GM18867 (cell line): ENCODE measurements around the gene CCDC57.
"Not testable (repeated sequence)": the region's sequence is repeated elsewhere in the genome, so short reads cannot be mapped to it uniquely, and the experiment has no call there.

Source experiments
- ATAC-seq: cut with Tn5 transposase; IDR thresholded peaks from one replicate; pipeline ENCODE4 v1.9.1; 2021; ENCODE audit warnings: mild to moderate bottlenecking, moderate library complexity; ENCODE audit not compliant: unreplicated experiment

The CCDC57 gene

DNA sequence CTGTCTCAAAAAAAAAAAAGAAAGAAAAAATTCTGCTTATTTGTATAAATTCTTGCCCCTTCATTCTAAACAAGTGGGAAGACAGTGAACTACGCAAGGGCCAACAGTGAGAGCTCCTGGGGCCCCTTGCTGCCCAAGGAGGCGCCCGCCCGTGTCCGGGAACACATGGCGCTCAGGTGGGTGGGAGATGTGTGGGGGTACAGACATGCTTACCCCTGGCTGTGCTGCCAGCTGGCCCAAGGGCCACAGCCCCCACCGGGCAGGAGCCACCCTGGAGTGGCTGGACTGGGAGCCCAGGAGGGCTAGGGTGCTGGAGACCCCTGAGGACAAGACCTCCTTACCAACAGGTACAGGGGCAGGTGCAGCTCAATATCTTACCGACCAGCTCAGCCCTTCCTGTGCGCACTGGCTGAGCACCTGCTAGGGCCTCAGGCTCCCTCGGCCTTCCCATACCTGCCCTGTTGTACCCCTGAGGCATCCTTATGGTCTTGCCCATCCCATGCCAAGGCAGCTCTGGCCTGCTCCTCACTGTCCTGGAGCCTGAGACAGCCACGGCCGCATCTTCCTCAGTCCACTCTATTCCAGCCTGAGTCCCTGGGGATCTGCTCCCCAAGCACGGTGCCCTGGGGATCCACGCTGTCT is 56.2 kb downstream of the CCDC57 start:
- ATAC-seq = no peak

DNA sequence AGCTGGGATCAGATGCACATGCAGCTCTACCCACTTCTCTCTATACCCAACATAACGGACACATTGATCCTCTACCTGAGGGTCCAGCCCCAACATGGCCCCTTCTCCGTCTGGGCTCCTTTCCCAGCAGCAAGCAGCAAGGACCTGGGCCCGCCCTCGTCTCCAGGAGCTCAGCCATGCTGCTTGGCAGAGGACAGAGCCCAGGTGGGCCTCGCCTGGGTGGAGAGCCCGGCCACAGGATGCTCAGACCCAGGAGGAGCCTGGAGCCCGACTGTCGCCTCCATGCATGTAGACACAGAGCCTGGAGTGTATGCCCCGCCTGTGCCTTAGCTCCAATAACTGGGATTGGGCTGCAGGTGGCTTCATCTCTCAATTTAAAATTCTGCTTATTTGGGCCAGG is 57.0 kb downstream of the CCDC57 start:
- no peak for ATAC-seq

DNA sequence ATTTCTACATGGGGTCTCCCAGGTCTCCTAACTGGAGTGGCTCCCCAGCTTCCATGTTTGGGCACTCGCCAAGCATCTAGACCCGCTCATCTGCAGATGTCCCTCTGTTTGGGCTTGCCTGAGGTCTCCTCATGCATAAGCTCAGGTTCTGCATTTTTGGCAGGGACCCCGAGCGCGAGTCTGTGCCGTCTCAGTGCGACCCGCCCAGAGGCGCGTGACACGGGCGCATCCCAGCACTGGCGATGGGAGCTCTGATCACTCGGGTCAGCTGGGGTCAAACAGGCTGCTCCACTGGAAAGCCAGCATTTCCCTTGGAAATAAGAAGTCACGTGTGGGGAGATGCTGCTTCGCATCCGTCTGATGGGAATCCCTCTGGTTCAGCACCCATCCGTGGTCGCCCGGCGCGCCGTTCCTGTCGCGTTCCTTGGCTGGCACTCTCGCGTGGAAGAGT is 57.7 kb downstream of the CCDC57 start:
- no peak for ATAC-seq

DNA sequence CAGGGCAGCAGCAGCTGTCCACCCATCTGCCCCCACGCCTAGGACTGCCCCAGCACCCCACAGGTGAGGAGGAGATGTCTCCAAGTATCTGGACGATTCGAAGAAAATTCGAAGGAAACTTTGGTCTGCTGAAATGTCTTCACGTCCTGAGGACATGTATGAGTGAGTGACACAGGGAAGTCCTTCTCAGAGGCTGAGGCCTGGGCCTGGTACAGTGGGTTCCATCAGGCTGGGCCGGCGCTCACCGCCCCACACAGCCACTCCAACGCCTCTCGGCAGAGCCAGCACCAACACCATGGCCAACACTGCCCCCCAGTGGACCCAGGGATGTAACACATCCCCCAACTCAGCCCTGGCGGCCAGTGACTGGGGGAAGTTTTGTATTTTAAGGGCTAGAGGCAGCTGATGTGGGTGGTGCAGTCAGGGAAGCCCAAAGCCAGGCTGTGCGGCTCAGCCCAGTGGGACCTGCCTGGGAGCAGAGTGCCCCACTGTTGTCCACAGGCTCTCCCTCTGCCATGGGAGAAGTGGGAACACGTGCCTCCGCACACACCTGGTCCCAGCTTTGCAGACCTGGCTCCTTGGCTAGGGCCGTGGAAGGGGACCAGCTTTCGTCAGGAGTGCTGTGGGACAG is 58.8 kb downstream of the CCDC57 start:
- peak; percentile 43 for ATAC-seq

DNA sequence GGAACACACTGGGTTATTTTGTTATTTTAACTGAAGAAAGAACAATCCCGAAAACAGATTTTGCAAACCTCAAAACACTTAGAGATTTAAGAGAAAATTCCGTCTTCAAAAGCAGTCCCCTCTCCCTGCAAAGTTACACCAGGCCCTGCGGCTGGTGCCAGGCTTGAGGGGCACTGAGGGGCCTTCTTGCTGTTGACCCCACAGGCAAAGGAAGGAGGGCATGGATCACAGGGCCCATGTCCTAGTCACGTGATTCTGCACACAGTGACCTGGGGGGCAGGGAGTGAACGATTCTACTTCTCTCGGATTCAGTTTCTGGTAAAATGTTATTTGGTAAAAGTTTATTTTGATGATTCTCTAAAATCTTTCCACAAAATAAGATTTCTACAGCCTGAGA is 59.3 kb downstream of the CCDC57 start:
- no peak for ATAC-seq

DNA sequence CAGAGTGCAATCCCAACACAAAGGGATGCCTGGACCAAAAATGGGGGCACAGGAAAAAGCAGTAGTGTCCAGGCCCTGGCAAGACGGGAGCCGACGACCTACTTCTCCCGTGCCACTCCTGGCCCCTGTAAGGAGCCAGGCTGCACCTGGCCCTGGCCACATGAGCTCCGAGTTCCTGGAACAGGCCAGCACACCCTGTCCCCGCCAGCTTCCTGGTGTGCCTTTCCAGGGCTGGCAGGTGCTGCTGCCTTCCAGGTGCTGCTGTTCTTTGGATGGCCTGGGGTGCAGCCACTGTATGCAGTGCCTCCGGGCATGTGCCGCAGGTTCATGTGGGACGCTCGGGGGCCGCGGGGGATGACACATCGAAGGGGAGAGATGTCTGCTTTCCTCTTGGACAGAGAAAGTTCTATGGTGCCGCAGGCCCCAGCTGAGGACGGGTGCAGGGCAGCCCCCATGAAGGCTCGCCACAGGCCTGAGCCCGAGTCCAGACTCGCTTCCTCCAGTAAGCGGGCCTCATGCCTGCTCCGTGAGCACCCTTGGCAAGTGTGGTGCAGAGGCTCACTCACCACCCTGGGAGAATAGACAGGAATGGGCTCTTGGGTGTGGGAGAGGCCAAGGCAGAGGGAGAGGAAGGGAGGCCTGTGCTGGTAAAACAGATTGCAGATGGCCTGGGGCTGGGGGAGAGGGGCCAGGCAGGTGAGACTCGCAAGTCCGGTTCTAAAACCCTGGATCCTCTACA is 59.9 kb downstream of the CCDC57 start:
- ATAC-seq = no peak

DNA sequence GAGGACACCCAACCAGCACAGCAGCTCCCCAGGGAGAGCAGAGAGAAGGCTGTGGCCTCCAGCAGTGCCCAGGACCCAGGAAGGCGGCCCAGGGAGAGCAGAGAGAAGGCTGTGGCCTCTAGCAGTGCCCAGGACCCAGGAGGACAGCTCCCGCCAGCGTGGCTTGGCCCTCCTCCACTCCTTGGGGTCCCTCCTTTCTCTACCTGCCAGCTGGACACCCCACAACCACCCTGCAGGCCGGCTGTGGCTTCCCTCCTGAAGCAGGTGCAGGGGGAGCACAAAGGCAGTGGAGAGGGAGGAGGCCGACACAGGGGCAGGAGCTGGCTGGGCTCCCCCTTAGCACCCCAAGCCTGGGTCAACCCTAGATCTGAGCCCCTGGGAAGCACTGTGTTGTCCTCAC is 60.5 kb downstream of the CCDC57 start:
- no peak for ATAC-seq

DNA sequence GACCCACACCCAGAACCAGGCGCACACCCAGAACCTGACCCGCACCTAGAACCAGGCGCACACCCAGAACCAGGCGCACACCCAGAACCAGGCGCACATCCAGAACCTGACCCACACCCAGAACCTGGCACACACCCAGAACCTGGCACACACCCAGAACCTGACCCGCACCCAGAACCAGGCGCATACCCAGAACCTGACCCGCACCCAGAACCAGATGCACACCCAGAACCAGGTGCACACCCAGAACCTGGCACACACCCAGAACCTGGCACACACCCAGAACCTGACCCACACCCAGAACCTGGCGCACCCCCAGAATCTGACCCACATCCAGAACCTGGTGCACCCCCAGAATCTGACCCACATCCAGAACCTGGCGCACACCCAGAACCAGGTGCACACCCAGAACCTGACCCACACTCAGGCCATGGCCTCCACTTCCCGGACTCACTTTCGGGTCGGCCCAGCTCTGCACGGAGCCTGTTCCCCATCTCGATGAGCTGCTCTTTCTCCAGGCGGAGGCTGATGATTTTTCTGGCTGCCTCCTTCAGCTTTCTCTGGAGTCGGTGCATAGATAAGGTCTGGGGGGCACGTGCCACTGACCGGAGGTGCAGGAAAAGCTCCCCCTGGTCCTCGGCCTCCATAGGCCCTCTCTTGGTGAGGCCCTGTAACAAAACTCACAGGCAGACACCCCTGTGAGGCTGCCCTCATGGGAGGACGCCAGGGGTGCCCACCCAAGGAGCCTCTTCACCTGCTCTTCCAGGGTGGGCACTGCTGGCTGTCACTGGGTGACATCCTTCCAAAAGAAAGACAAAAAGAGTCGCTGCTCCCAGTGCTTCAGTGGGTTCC is 61.3 kb downstream of the CCDC57 start:
- no peak for ATAC-seq

DNA sequence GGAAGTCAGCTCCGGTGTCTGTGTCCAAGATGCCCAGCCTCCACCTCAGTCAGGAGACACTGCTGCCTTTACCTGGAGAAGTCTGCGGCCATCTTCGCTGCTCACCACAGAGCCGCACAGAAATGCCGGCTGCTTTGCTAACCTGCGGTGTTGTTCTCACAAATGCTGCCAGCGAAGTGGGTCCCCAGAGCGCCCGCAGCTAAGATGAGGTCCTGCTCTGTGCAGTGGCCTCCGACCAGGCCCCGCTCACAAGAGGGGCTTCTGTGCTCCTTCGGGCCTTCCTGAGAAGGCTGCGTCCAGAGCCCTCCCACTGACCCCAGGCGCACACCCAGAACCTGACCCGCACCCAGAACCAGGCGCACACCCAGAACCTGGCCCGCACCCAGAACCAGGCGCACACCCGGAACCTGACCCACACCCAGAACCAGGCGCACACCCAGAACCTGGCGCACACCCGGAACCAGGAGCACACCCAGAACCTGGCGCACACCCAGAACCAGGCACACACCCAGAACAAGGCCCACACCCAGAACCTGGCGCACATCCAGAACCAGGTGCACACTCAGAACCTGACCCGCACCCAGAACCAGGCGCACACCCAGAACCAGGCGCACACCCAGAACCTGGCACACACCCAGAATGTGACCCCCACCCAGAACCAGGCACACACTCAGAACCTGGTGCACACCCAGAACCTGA is 63.1 kb downstream of the CCDC57 start:
- no peak for ATAC-seq

DNA sequence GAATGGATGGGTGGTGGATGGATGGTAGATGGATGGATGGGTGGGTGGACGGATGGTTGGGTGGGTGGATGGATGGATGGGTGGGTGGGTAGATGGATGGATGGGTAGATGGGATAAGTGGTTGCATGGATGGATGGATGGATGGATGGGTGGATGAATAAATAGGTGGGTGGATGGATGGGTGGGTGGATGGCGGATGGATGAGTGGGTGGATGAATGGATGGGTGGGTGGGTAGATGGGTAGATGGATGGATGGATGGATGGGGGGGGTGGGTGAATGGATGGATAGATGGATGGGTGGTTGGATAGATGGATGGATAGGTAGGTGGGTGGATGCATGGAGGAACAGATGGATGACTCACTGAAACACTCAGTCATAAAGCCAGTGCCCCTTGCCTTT is 63.6 kb downstream of the CCDC57 start:
- no peak for ATAC-seq

DNA sequence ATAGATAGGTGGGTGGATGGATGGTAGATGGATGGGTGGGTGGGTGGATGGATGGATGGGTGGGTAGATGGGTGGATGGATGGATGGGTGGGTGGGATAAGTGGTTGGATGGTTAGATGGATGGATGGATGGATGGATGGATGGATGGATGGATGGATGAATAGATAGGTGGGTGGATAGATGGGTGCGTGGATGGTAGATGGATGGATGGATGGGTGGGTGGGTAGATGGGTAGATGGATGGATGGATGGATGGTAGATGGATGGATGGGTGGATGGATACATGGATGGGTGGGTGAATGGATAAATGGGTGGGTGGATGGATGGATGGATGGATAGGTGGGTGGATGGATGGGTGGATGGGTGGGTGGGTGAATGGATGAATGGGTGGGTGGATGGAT is 64.6 kb downstream of the CCDC57 start:
- no peak for ATAC-seq

DNA sequence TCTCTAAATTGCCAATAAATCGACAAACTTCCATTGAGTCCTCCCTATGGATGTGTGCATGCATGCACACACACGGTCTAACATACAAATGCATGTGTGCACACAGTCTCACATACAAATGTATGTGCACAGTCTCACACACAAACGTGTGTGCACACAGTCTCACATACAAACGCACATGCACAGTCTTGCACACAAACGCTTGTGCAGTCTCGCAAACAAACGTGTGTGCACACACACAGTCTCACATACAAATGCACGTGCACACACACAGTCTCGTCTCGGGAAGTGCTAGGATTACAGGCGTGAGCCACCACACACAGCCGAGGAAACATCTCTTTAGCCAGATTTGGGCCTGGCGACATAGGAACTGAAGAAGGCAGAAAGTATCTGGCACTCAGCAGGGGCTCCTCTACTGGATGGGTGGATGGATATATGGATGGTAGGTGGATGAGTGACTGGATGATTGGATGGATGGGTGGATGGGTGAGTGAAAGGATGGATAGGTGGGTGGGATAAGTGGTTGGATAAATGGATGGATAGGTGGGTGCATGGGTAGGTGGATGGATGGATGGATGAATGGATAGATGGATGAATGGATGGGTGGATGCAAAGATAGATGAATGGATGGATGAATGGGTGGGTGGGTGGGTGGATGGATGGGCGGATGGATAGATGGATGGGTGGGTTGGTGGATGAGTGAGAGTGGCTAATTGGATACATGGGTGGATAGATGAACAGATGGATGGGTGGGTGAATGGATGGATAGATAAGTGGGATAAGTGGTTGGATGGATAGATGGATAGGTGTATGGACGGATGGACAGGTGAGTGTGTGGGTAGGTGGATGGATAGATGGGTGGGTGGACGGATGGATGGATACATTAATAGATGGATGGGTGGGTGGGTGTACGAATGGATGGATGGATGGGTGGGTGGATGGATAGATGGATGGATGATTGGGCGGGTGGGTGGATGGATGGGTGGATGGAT is 65.7 kb downstream of the CCDC57 start:
- no peak for ATAC-seq

DNA sequence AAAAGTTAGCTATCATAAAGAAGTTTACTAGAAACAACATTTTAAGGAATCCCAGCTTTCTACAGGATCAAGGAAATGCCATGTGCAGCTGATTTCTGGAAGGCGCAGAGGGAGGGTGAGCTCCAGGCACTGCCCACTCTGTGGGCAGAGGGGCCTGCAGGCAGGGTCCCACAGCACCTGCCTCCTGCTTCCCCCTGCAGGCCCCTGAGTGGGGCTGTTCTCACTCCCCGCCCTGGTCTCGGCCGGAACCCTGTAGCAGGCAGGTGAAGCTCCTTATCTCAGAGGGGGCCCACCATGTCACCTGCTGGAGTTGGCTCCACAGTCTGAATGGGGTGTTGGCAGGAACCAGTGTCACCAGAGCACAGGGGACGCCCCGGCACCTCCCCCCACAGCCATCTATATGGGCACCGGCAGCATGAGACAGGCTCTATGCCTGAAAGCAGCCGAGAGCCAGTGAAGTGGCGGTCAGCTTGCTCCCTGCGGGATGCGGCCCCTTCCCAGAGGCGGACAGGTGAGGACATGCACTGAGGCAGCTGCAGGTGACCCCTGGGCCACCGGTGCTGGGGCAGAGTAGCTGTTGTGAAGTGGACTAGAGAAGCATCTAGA is 67.0 kb downstream of the CCDC57 start:
- ATAC-seq = no peak

DNA sequence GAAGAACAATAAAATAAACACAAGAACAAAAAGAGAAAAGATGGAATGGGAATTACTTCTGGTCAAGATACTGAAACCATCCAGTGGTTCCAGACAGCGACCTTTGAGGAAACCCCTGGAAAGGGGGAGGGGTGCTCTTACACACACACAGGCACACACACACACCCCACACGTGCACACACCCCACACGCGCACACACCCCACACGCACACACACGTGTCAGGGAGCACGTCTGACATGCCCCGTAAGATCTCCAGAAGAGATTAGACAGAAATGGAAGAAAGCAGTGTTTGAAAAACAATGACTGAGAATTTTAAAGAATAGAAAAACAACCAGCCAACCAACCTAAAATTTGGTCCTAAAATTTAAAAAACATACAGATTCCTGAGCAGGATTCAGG is 69.3 kb downstream of the CCDC57 start:
- no peak for ATAC-seq

DNA sequence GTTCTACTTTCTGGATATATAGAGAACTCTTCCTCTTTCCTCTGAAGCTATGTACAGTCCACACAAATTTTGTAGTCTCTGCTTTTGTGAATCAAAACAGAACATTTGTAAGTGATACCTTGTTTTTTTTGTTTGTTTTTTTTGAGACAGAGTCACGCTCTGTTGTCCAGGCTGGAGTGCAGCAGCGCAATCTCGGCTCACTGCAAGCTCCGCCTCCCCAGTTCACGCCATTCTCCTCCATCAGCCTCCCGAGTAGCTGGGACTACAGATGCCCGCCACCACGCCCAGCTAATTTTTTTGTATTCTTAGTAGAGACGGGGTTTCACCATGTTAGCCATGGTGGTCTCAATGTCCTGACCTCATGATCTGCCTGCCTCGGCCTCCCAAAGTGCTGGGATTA is 72.7 kb downstream of the CCDC57 start:
- not testable (repeated sequence) for ATAC-seq

DNA sequence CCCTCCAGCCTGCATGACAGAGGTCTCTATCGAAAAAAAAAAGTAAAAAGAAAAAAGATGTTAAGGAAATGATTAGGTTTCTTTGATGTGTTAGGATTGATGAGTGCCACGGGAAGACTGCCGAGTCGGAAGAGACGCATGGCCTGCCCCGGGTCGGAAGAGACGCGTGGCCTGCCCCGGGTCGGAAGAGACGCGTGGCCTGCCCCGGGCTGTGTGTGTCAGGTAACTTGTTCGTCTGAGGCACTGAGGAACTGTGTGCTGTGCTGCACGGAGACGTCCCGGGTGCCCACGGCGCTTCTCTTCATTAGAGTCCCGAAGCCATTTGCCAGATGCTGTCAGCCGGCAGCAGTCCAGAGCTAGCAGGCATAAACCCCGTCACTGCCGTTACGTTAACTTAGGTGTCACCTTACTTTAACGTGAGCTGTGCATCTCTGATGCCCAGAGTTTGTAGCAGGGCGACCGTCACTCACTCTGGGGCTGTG is 74.1 kb downstream of the CCDC57 start:
- ATAC-seq = no peak

DNA sequence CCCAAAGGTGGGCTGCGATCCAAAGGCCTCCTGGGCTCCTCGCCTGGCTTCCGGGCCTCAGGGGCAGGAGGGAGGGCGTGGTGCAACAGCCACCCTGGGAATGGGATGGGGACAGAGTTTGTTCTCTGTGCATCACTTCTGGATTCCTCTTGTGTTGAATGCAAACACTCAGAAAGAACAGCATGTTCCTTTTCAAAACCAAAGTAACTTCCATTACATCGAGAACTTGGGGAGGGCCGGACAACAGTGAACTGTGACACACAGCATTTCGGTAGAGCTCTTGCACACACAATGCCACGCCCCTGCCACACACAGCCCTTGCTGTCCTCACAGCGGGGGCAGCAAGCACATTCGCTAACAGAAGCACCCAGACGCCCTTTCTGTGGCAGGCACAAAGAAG is 78.5 kb downstream of the CCDC57 start:
- no peak for ATAC-seq

DNA sequence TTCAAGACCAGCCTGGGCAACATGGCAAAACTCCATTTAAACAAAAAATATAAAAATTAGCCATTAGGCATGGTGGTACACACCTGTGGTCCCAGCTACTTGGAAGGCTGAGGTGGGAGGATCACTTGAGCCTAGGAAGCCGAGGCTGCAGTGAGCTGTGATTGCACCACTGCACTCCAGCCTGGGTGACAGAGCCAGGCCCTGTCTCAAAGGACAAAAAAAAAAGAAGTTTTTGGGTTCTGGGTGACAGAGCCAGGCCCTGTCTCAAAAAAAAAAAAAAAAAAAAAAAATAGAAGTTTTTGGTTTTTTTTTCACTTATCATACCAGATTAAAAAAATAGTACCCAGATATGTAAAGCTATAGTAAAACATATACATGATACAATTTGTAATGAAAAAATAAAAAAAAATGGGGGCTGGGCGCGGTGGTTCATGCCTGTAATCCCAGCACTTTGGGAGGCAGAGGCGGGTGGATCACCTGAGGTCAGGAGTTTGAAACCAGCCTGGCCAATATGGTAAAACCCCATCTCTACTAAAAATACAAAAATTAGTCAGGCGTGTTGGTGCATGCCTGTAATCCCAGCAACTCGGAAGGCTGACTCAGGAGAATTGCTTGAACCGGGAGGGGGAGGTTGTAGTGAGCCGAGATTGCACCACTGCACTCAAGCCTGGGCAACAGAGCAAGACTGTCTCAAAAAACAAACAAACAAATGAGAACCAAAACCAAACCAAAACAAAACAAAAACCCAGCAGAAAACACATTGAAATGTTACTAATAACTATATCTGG is 79.3 kb downstream of the CCDC57 start:
- not testable (repeated sequence) for ATAC-seq
